ENCODE results near the gene CLCN5. TPM values are rescaled to one million over a fixed set of nuclear protein-coding genes. Genes with fewer than 3 reads are reported as not detected.

The CLCN5 gene
- total and polyA plus RNA-seq, 2 donors (not counting 1 experiment from before 2014, with no cell fraction given), result 2.9 to 3.6 TPM

GRCh38 chrX:50036426-50036825 is 114.0 kb downstream of the CLCN5 start:
- H3K36me3 ChIP-seq (ENCODE audit: control insufficient read depth, insufficient read depth, low read length), result no peaks in the 10 kb centered on the region
- no peaks in the 10 kb centered on the region for H4K20me1 ChIP-seq (ENCODE audit: control insufficient read depth, extremely low read depth, insufficient read depth, low read length)
- H3K4me1 ChIP-seq (ENCODE audit: control insufficient read depth, extremely low read depth, insufficient read depth, low read length), result no peaks in the 10 kb centered on the region
- H3K4me3 ChIP-seq (replicated peaks in 1 of 4; ENCODE audit: control extremely low read depth in 1 of 4, insufficient read depth in 1 of 4, low read depth in 3 of 4, low read length in 4 of 4), result peak overlapping the region in 1 of 4 experiments; percentile 20
- no peak overlapping the region for H2AFZ ChIP-seq (ENCODE audit: low read length)
- no peaks in the 10 kb centered on the region for H3K9me3 ChIP-seq (ENCODE audit: control insufficient read depth, insufficient read depth, low read depth, low read length)
- no peak for TF ChIP-seq EZH2 (IDR thresholded peaks at IDR 0.05; ENCODE audit: low read length, missing control alignments)
- TF ChIP-seq, protein P1, sequence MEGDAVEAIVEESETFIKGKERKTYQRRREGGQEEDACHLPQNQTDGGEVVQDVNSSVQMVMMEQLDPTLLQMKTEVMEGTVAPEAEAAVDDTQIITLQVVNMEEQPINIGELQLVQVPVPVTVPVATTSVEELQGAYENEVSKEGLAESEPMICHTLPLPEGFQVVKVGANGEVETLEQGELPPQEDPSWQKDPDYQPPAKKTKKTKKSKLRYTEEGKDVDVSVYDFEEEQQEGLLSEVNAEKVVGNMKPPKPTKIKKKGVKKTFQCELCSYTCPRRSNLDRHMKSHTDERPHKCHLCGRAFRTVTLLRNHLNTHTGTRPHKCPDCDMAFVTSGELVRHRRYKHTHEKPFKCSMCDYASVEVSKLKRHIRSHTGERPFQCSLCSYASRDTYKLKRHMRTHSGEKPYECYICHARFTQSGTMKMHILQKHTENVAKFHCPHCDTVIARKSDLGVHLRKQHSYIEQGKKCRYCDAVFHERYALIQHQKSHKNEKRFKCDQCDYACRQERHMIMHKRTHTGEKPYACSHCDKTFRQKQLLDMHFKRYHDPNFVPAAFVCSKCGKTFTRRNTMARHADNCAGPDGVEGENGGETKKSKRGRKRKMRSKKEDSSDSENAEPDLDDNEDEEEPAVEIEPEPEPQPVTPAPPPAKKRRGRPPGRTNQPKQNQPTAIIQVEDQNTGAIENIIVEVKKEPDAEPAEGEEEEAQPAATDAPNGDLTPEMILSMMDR (conservative IDR thresholded peaks at IDR 0.05 in 1 of 2, IDR thresholded peaks at IDR 0.05 in 1 of 2; ENCODE audit: low read depth in 1 of 2, low read length in 2 of 2), result no peak
- peak in 1 of 2 donors; percentile 2 for DNase-seq (ENCODE audit: low read depth in 2 of 2)
- H3K9ac ChIP-seq (ENCODE audit: insufficient read depth, low read length), result no peak overlapping the region
- H3K27me3 ChIP-seq (ENCODE audit: control insufficient read depth, insufficient read depth, low read length), result no peaks in the 10 kb centered on the region
- H3K79me2 ChIP-seq (ENCODE audit: control insufficient read depth, insufficient read depth, low read length), result no peaks in the 10 kb centered on the region
- no peak overlapping the region for H3K27ac ChIP-seq (ENCODE audit: insufficient read depth, low read length)
- no peak overlapping the region for H3K4me2 ChIP-seq (ENCODE audit: extremely low read depth, insufficient read depth, low read length)

GRCh38 chrX:50045823-50046222 is 123.4 kb downstream of the CLCN5 start:
- no peak for TF ChIP-seq EZH2 (IDR thresholded peaks at IDR 0.05; ENCODE audit: low read length, missing control alignments)
- TF ChIP-seq, protein P1 (conservative IDR thresholded peaks at IDR 0.05 in 1 of 2, IDR thresholded peaks at IDR 0.05 in 1 of 2; ENCODE audit: low read depth in 1 of 2, low read length in 2 of 2), result no peak
- H3K79me2 ChIP-seq (ENCODE audit: control insufficient read depth, insufficient read depth, low read length), result no peaks in the 10 kb centered on the region
- H3K27me3 ChIP-seq (ENCODE audit: control insufficient read depth, insufficient read depth, low read length), result no peaks in the 10 kb centered on the region
- no peaks in the 10 kb centered on the region for H3K4me1 ChIP-seq (ENCODE audit: control insufficient read depth, extremely low read depth, insufficient read depth, low read length)
- H3K9ac ChIP-seq (ENCODE audit: insufficient read depth, low read length), result no peak overlapping the region
- DNase-seq (ENCODE audit: low read depth in 2 of 2), result no peak
- no peak overlapping the region for H2AFZ ChIP-seq (ENCODE audit: low read length)
- H3K4me3 ChIP-seq (replicated peaks in 1 of 4; ENCODE audit: control extremely low read depth in 1 of 4, insufficient read depth in 1 of 4, low read depth in 3 of 4, low read length in 4 of 4), result no peak overlapping the region
- H3K27ac ChIP-seq (ENCODE audit: insufficient read depth, low read length), result no peak overlapping the region
- no peaks in the 10 kb centered on the region for H3K9me3 ChIP-seq (ENCODE audit: control insufficient read depth, insufficient read depth, low read depth, low read length)
- H3K4me2 ChIP-seq (ENCODE audit: extremely low read depth, insufficient read depth, low read length), result no peak overlapping the region
- no peaks in the 10 kb centered on the region for H3K36me3 ChIP-seq (ENCODE audit: control insufficient read depth, insufficient read depth, low read length)
- no peaks in the 10 kb centered on the region for H4K20me1 ChIP-seq (ENCODE audit: control insufficient read depth, extremely low read depth, insufficient read depth, low read length)

GRCh38 chrX:50049228-50049627 is 126.8 kb downstream of the CLCN5 start:
- H3K4me1 ChIP-seq (ENCODE audit: control insufficient read depth, extremely low read depth, insufficient read depth, low read length), result no peaks in the 10 kb centered on the region
- H3K4me2 ChIP-seq (ENCODE audit: extremely low read depth, insufficient read depth, low read length), result no peak overlapping the region
- TF ChIP-seq EZH2 (IDR thresholded peaks at IDR 0.05; ENCODE audit: low read length, missing control alignments), result no peak
- TF ChIP-seq, protein P1 (conservative IDR thresholded peaks at IDR 0.05 in 1 of 2, IDR thresholded peaks at IDR 0.05 in 1 of 2; ENCODE audit: low read depth in 1 of 2, low read length in 2 of 2), result no peak
- H3K4me3 ChIP-seq (replicated peaks in 1 of 4; ENCODE audit: control extremely low read depth in 1 of 4, insufficient read depth in 1 of 4, low read depth in 3 of 4, low read length in 4 of 4), result no peak overlapping the region
- no peaks in the 10 kb centered on the region for H3K79me2 ChIP-seq (ENCODE audit: control insufficient read depth, insufficient read depth, low read length)
- H3K9ac ChIP-seq (ENCODE audit: insufficient read depth, low read length), result no peak overlapping the region
- DNase-seq (ENCODE audit: low read depth in 2 of 2), result no peak
- H3K27ac ChIP-seq (ENCODE audit: insufficient read depth, low read length), result no peak overlapping the region
- H2AFZ ChIP-seq (ENCODE audit: low read length), result no peak overlapping the region
- no peaks in the 10 kb centered on the region for H4K20me1 ChIP-seq (ENCODE audit: control insufficient read depth, extremely low read depth, insufficient read depth, low read length)
- H3K27me3 ChIP-seq (ENCODE audit: control insufficient read depth, insufficient read depth, low read length), result no peaks in the 10 kb centered on the region
- no peaks in the 10 kb centered on the region for H3K36me3 ChIP-seq (ENCODE audit: control insufficient read depth, insufficient read depth, low read length)
- H3K9me3 ChIP-seq (ENCODE audit: control insufficient read depth, insufficient read depth, low read depth, low read length), result no peaks in the 10 kb centered on the region

Measured in fibroblast of lung (primary cell).